ENCODE measurements around the gene ATG14.

Gene ATG14

DNA sequence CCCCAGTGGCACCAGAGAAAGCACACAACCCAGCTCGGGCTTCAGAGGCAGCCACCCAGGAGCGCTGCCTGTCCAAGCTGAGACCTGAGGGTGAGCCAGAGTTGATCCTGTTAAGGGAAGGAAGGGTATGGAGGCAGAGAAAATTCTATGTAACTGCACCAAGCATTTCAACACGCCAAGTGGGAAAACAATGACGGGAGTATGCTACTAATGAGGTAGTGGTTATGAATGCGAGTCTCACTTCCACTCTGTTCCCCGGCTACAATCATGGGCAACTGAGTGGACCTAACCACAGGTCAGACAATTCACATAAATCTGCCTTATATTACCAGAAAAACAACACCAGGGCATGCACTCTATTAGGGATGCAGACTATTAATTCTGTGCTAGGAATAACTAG is 9.9 kb downstream of the ATG14 start:
- no peak overlapping the region for H3K27ac ChIP-seq
- TF ChIP-seq, protein P1, sequence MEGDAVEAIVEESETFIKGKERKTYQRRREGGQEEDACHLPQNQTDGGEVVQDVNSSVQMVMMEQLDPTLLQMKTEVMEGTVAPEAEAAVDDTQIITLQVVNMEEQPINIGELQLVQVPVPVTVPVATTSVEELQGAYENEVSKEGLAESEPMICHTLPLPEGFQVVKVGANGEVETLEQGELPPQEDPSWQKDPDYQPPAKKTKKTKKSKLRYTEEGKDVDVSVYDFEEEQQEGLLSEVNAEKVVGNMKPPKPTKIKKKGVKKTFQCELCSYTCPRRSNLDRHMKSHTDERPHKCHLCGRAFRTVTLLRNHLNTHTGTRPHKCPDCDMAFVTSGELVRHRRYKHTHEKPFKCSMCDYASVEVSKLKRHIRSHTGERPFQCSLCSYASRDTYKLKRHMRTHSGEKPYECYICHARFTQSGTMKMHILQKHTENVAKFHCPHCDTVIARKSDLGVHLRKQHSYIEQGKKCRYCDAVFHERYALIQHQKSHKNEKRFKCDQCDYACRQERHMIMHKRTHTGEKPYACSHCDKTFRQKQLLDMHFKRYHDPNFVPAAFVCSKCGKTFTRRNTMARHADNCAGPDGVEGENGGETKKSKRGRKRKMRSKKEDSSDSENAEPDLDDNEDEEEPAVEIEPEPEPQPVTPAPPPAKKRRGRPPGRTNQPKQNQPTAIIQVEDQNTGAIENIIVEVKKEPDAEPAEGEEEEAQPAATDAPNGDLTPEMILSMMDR (conservative IDR thresholded peaks at IDR 0.05) = no peak

DNA sequence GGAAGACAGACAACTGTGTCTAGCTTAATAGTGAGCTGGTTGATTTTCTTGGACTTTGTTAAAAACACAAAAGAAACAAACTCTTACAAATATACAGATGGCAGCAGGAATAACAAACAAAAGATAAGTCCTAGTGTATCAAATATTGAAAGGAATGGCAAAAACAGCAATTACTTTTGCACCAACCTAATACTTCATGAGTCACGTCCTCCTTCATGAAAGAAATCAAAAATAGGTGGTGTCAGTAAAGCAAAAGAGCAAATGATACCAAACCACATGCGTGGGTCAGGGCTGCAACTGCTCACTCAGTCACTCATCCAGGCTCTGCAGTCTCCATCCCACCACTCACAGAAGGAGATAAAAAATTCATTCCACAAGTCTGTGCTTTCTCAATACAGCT is 11.8 kb downstream of the ATG14 start:
- no peak overlapping the region for H3K27ac ChIP-seq
- TF ChIP-seq, protein P1 (conservative IDR thresholded peaks at IDR 0.05) = no peak

DNA sequence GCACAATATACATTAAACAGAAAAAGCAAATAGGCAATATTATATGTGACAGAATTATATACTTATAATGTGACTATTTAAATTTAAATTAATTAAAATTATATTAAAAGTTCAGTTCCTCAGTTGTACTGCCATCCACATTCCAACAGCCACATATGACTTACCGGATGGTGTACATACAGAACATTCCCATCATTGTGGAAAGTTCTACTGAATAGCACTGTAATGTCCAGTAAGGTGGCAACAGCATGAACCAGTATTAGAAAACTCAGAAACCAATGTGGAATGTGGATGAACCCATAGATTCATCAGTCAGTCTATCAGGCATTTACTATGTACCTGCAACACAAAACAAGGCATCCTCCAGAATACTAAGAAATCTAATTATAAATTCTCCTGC is 12.4 kb downstream of the ATG14 start:
- TF ChIP-seq, protein P1 (conservative IDR thresholded peaks at IDR 0.05) = no peak
- no peak overlapping the region for H3K27ac ChIP-seq

DNA sequence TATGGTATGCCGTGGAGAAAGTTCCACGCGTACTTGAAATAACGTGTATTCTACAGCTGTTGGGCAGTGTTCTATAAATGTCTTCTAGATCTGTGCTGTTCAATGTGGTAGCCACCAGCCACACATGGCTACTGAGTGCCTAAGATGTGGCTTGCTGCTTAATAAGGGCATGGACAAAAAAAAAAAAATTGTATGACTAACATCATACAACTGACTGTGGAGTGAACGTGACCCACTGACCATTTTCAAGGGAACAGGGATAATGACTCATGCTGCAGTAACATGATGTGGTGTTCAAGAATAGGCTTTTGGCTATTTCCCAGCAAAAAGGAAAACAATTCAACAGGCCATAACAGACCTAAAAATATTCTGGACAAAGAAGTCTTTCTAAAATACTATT is 13.0 kb downstream of the ATG14 start:
- TF ChIP-seq, protein P1 (conservative IDR thresholded peaks at IDR 0.05) = no peak
- H3K27ac ChIP-seq = no peak overlapping the region

DNA sequence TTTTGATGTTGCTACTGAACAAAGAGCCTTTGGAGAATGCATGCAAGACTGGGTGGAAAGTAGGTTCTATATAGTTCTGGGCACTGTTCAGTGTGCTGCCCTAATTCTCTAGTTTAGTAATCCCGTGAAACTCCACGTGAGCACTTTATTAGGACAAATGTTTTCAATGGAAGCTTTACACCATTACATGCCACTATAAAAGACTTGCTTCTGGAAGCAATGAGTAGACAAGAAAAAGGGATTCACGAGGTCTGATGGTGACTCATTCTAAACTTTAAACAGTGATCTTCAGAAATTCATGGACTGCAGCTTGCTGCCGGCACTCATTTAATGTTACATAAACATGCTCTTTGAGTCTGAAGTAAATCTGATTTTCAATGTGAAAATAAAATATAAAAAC is 22.3 kb downstream of the ATG14 start:
- no peak overlapping the region for H3K27ac ChIP-seq
- TF ChIP-seq, protein P1 (conservative IDR thresholded peaks at IDR 0.05) = no peak

DNA sequence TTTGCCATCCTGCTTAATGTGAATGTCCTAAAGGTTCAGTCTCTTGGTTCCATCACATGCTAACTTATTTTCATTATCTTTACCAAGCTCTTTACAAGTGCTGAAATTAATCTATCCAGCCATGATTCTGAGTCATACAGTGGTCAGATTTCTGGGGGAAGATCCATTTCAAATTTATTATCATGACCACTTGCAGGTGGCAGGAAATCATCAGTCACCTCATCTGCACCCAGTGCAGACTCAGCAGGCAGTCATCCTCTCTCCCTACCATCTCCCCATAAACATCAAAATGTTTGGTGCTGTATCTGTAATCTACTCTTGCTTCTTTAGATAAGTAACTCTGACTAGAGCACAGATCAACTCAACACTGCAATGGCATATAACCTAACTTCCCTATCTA is 23.5 kb downstream of the ATG14 start:
- TF ChIP-seq, protein P1 (conservative IDR thresholded peaks at IDR 0.05) = no peak
- no peak overlapping the region for H3K27ac ChIP-seq

DNA sequence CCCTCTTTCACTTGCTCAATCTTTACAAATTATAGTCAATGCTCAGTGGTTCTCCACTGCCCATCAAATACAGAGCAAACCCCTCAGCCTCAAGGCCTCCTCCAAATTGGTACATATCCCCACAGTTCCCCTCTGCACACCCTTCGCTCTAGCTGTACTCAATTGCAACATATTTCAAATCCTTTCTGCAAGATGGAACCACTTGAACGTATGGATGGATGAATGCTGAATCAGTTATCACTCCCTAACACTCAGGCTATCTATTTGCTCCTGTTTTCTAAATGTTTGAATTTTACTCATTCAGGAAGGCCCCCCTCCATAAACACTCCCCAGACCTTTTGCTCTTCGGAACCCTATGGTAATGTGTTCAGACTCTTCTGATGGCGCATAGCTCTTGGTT is 24.5 kb downstream of the ATG14 start:
- H3K27ac ChIP-seq = no peak overlapping the region
- TF ChIP-seq, protein P1 (conservative IDR thresholded peaks at IDR 0.05) = no peak

Data from VCaP (cell line).